PFSK-1 (cell line): ENCODE results near the gene RAB13.

Experiments used
- FOXP2 ChIP-seq: optimal IDR thresholded peaks from 2 replicates; pipeline ENCODE3; 2011; ENCODE audit warnings: borderline replicate concordance, control low read depth, inconsistent platforms; ENCODE audit not compliant: insufficient read depth; ENCODE audit errors: extremely low read length, extremely low read depth
- POLR2AphosphoS5 ChIP-seq: IDR thresholded peaks from 2 replicates; pipeline ENCODE4 v1.6.1; 2012; ENCODE audit warnings: low read depth, mild to moderate bottlenecking, control low read depth, low read length, moderate library complexity
- SIN3A ChIP-seq: IDR thresholded peaks from 2 replicates; pipeline ENCODE4 v1.6.1; 2012; ENCODE audit warnings: mild to moderate bottlenecking, low read length, moderate library complexity, borderline replicate concordance; ENCODE audit not compliant: insufficient read depth
- TAF1 ChIP-seq: IDR thresholded peaks from 2 replicates; pipeline ENCODE4 v1.6.1; 2012; ENCODE audit warnings: low read length, control low read depth, borderline replicate concordance; ENCODE audit not compliant: insufficient read depth
- TF ChIP-seq, protein P1 (sequence below), 2 experiments: IDR thresholded peaks; 2 replicates each; pipeline versions ENCODE4 v1.6.1 to v1.8.0; 2011 to 2012; ENCODE audit warnings: low read depth in 2 of 2, low read length in 2 of 2, control low read depth in 1 of 2, inconsistent platforms in 1 of 2, mild to moderate bottlenecking in 1 of 2, moderate library complexity in 1 of 2; ENCODE audit not compliant: insufficient read depth in 1 of 2

Gene RAB13

GRCh38 chr1:153973071-153973470 is 13.1 kb downstream of the RAB13 start:
- TF ChIP-seq TAF1, result no peak
- no peak for TF ChIP-seq FOXP2
- peak; percentile 50; the same call in 1 of the 2 replicates for TF ChIP-seq POLR2AphosphoS5
- no peak for TF ChIP-seq SIN3A

DNA sequence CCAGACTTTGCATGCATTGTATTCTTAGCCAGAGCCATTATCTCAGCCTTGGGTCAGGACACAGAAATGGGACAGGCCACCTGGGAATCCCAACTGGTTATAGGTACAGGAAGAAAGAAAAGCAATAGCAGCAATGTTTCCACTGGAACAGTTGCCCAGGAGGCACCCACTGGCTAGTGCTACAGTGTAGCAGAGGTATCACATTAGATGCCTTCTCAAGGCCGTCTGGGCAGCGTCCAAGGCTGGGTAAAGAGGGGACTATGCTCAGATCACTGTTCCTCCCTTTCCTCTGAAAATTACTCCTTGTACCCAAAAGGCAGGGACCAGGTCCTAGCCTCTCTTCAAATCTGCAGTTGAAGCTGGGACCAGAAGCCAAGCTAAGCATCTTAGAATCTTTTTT is 15.8 kb downstream of the RAB13 start:
- TF ChIP-seq SIN3A, result no peak
- no peak for TF ChIP-seq FOXP2
- no peak for TF ChIP-seq TAF1

DNA sequence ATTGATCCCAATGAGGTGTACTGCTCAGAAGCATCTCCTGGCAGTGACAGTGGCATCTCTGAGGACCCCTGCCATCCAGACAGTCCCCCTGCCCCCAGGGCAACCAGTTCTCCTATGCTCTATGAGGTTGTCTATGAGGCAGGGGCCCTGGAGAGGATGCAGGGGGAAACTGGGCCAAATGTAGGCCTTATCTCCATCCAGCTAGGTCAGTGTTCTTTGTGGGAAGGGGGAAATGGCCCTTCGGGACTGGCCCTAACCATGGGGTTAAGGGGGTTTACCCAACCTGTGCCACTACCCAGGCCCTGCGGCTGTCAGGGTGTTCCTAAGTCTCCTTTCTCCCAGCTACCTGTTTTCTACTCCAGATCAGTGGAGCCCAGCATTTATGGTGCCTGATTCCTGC is 17.2 kb downstream of the RAB13 start:
- TF ChIP-seq SIN3A (no peak), POLR2AphosphoS5 (no peak)

DNA sequence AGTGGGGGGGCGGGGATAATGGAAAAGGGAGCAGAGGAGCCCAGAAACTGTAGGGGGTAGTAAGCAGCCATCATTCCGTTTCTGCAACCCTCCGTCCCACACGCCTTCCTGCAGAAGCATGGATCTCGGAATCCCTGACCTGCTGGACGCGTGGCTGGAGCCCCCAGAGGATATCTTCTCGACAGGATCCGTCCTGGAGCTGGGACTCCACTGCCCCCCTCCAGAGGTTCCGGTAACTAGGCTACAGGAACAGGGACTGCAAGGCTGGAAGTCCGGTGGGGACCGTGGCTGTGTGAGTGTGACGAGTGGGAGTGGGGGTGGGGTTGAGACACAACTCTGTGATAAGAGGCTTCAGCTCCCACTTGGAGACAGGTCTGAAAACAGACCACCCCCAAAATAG is 17.7 kb downstream of the RAB13 start:
- TF ChIP-seq TAF1, result no peak
- no peak for TF ChIP-seq POLR2AphosphoS5
- TF ChIP-seq, protein P1, sequence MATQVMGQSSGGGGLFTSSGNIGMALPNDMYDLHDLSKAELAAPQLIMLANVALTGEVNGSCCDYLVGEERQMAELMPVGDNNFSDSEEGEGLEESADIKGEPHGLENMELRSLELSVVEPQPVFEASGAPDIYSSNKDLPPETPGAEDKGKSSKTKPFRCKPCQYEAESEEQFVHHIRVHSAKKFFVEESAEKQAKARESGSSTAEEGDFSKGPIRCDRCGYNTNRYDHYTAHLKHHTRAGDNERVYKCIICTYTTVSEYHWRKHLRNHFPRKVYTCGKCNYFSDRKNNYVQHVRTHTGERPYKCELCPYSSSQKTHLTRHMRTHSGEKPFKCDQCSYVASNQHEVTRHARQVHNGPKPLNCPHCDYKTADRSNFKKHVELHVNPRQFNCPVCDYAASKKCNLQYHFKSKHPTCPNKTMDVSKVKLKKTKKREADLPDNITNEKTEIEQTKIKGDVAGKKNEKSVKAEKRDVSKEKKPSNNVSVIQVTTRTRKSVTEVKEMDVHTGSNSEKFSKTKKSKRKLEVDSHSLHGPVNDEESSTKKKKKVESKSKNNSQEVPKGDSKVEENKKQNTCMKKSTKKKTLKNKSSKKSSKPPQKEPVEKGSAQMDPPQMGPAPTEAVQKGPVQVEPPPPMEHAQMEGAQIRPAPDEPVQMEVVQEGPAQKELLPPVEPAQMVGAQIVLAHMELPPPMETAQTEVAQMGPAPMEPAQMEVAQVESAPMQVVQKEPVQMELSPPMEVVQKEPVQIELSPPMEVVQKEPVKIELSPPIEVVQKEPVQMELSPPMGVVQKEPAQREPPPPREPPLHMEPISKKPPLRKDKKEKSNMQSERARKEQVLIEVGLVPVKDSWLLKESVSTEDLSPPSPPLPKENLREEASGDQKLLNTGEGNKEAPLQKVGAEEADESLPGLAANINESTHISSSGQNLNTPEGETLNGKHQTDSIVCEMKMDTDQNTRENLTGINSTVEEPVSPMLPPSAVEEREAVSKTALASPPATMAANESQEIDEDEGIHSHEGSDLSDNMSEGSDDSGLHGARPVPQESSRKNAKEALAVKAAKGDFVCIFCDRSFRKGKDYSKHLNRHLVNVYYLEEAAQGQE (IDR thresholded peaks at IDR 0.05; ENCODE audit: insufficient read depth in 1 of 2, low read depth in 2 of 2, low read length in 2 of 2), result no peak
- TF ChIP-seq SIN3A, result no peak
- TF ChIP-seq FOXP2, result no peak

DNA sequence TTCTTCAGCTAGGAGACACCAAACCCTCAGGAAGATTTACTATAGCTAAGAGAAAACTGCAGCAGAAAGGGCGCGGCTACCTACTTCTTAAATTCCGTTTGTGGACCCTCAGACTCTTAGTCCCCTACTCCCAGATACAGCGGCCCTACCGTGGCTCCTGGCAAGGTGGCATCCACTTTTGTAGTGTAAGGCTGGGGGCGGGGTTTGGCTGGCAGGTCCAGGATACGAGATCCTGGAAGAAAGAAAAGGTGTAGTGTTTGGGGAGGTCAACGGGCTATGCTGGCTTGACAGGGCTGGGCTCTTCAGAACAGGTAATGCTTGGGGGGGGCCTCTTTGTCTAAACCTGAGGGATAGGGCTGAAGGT is 18.2 kb downstream of the RAB13 start:
- TF ChIP-seq FOXP2, result no peak
- no peak for TF ChIP-seq TAF1
- no peak; the same call in 1 of the 2 replicates for TF ChIP-seq SIN3A
- TF ChIP-seq, protein P1 (IDR thresholded peaks at IDR 0.05; ENCODE audit: insufficient read depth in 1 of 2, low read depth in 2 of 2, low read length in 2 of 2), result no peak

DNA sequence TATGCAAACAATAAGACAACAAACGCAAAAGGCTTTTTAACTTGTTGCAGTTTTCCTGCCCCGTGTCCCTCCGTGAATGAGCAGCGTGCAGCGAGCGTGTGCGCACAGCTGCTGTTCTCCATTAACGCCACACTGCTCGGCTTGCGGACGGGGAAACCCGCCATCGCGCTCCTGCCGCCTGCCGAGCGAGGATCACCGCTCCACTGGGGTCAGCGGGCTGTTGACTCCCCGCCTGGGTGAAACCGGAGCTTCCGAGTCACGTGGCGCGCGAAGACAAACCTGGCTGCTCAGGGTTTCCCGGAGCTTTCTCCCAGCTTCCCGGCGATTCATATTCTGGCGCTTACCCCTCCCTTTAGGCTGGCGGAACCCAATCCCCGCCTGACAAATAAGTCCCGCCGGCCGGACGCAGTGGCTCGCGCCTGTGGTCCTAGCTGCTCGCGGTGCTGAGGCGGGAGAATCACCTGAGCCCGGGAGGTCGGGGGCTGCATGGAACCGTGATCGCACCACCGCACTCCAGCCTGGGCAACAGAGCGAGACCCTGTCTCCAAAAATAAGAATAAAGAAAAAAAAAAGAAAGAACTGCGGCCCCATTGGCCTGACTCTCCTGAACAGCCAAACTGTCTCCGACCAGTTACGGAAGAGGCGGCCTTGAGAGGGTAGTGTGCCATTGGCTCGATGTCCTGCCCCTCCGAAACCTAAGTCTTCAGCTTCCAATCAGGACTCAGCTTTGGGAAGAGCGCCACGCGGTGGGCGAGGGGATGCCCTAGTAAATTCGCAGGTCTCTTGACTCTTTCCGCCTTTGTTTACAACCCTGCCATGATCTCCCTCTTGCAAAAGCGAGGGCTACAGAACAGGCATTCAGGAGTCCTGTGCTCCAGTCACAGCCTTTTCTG is 18.8 kb downstream of the RAB13 start, which contains the start of gene CREB3L4:
CREB3L4 (plus strand) TSS at position 796 of the 893 bp plus-strand sequence. CDS start 624 bp downstream, outside the sequence.
- TF ChIP-seq FOXP2 (no peak), TAF1 (peak; percentile 62; the same call in 1 of the 2 replicates), POLR2AphosphoS5 (peak; percentile 89), SIN3A (peak; percentile 61; the same call in 1 of the 2 replicates)
- TF ChIP-seq, protein P1 (IDR thresholded peaks at IDR 0.05; ENCODE audit: insufficient read depth in 1 of 2, low read depth in 2 of 2, low read length in 2 of 2), result no peak; a peak in 1 of 4 replicates
